ENCODE data around the gene LPP.

The LPP gene

GRCh38 chr3:188470508-188471130, 316.7 kb downstream of the LPP start:
- CTCF ChIA-PET, result no interaction called here
- POLR2A ChIA-PET, result no interaction called here
- TF ChIP-seq TARDBP (IDR thresholded peaks at IDR 0.05), result no peak
- TF ChIP-seq L3MBTL2 (conservative IDR thresholded peaks at IDR 0.05), result no peak
- DNase-seq (ENCODE audit: extremely low spot score), result no peak

- CTCF ChIA-PET, result no interaction called here
- DNase-seq (ENCODE audit: extremely low spot score), result no peak
- no peak for TF ChIP-seq LEF1 (IDR thresholded peaks at IDR 0.05; ENCODE audit: borderline replicate concordance)
- no peak for TF ChIP-seq NFRKB (IDR thresholded peaks at IDR 0.05)
- TF ChIP-seq SUZ12 (IDR thresholded peaks at IDR 0.05), result no peak
- TF ChIP-seq PKNOX1 (IDR thresholded peaks at IDR 0.05), result no peak
- no peak for TF ChIP-seq FOXA1 (IDR thresholded peaks at IDR 0.05)
- TF ChIP-seq L3MBTL2 (conservative IDR thresholded peaks at IDR 0.05), result no peak
- TF ChIP-seq ZNF384 (IDR thresholded peaks at IDR 0.05), result no peak
- no peak for TF ChIP-seq FOXK2 (IDR thresholded peaks at IDR 0.05)
- no peak for TF ChIP-seq FOXM1 (IDR thresholded peaks at IDR 0.05; ENCODE audit: borderline replicate concordance)
- TF ChIP-seq TARDBP (IDR thresholded peaks at IDR 0.05), result no peak
- TF ChIP-seq CTBP1 (IDR thresholded peaks at IDR 0.05; ENCODE audit: borderline replicate concordance), result no peak
- TF ChIP-seq BHLHE40 (IDR thresholded peaks at IDR 0.05; ENCODE audit: borderline replicate concordance), result no peak
- no peak for TF ChIP-seq HDGF (IDR thresholded peaks at IDR 0.05; ENCODE audit: borderline replicate concordance)
- TF ChIP-seq ARNT (IDR thresholded peaks at IDR 0.05), result no peak
- no peak for TF ChIP-seq SP1 (IDR thresholded peaks at IDR 0.05)
- no peak for TF ChIP-seq ELF4 (IDR thresholded peaks at IDR 0.05)
- POLR2A ChIA-PET, result no interaction called here
These were observed 317.8 kb downstream of the LPP start for GRCh38 chr3:188471723-188472122.

GRCh38 chr3:188472336-188472735, 318.4 kb downstream of the LPP start:
- POLR2A ChIA-PET, result no interaction called here
- CTCF ChIA-PET, result no interaction called here
- TF ChIP-seq LEF1 (IDR thresholded peaks at IDR 0.05; ENCODE audit: borderline replicate concordance) (no peak), ELF4 (IDR thresholded peaks at IDR 0.05) (no peak), ZNF384 (IDR thresholded peaks at IDR 0.05) (no peak), FOXA1 (IDR thresholded peaks at IDR 0.05) (no peak), CTBP1 (IDR thresholded peaks at IDR 0.05; ENCODE audit: borderline replicate concordance) (no peak), FOXM1 (IDR thresholded peaks at IDR 0.05; ENCODE audit: borderline replicate concordance) (no peak), SP1 (IDR thresholded peaks at IDR 0.05) (no peak), HDGF (IDR thresholded peaks at IDR 0.05; ENCODE audit: borderline replicate concordance) (no peak), NFRKB (IDR thresholded peaks at IDR 0.05) (no peak), FOXK2 (IDR thresholded peaks at IDR 0.05) (no peak), L3MBTL2 (conservative IDR thresholded peaks at IDR 0.05) (no peak), SUZ12 (IDR thresholded peaks at IDR 0.05) (no peak)
- no peak for DNase-seq (ENCODE audit: extremely low spot score)

- DNase-seq (ENCODE audit: extremely low spot score), result no peak
- ChIA-PET POLR2A (no interaction called here), CTCF (no interaction called here)
- TF ChIP-seq BHLHE40 (IDR thresholded peaks at IDR 0.05; ENCODE audit: borderline replicate concordance) (no peak), TARDBP (IDR thresholded peaks at IDR 0.05) (no peak), SP1 (IDR thresholded peaks at IDR 0.05) (no peak), FOXK2 (IDR thresholded peaks at IDR 0.05) (no peak), LEF1 (IDR thresholded peaks at IDR 0.05; ENCODE audit: borderline replicate concordance) (no peak), SUZ12 (IDR thresholded peaks at IDR 0.05) (no peak), ELF4 (IDR thresholded peaks at IDR 0.05) (no peak), PKNOX1 (IDR thresholded peaks at IDR 0.05) (no peak), L3MBTL2 (conservative IDR thresholded peaks at IDR 0.05) (no peak), CTBP1 (IDR thresholded peaks at IDR 0.05; ENCODE audit: borderline replicate concordance) (no peak), HDGF (IDR thresholded peaks at IDR 0.05; ENCODE audit: borderline replicate concordance) (no peak), ARNT (IDR thresholded peaks at IDR 0.05) (no peak), NFRKB (IDR thresholded peaks at IDR 0.05) (no peak), FOXM1 (IDR thresholded peaks at IDR 0.05; ENCODE audit: borderline replicate concordance) (no peak), FOXA1 (IDR thresholded peaks at IDR 0.05) (no peak), ZNF384 (IDR thresholded peaks at IDR 0.05) (no peak)
These were observed 319.1 kb downstream of the LPP start for GRCh38 chr3:188473045-188473444.

- ChIA-PET CTCF (no interaction called here), POLR2A (no interaction called here)
- no peak for DNase-seq (ENCODE audit: extremely low spot score)
- TF ChIP-seq HDGF (IDR thresholded peaks at IDR 0.05; ENCODE audit: borderline replicate concordance) (no peak), BHLHE40 (IDR thresholded peaks at IDR 0.05; ENCODE audit: borderline replicate concordance) (no peak), ARNT (IDR thresholded peaks at IDR 0.05) (no peak), ZNF384 (IDR thresholded peaks at IDR 0.05) (no peak), SP1 (IDR thresholded peaks at IDR 0.05) (no peak), SUZ12 (IDR thresholded peaks at IDR 0.05) (no peak), LEF1 (IDR thresholded peaks at IDR 0.05; ENCODE audit: borderline replicate concordance) (no peak), PKNOX1 (IDR thresholded peaks at IDR 0.05) (no peak), TARDBP (IDR thresholded peaks at IDR 0.05) (no peak), ELF4 (IDR thresholded peaks at IDR 0.05) (no peak), CTBP1 (IDR thresholded peaks at IDR 0.05; ENCODE audit: borderline replicate concordance) (no peak), NFRKB (IDR thresholded peaks at IDR 0.05) (no peak), L3MBTL2 (conservative IDR thresholded peaks at IDR 0.05) (no peak), FOXM1 (IDR thresholded peaks at IDR 0.05; ENCODE audit: borderline replicate concordance) (no peak), FOXA1 (IDR thresholded peaks at IDR 0.05) (no peak), FOXK2 (IDR thresholded peaks at IDR 0.05) (no peak)
These were observed 319.8 kb downstream of the LPP start for GRCh38 chr3:188473591-188474288.

GRCh38 chr3:188476935-188477334, 323.0 kb downstream of the LPP start:
- DNase-seq (ENCODE audit: extremely low spot score), result no peak
- TF ChIP-seq SUZ12 (IDR thresholded peaks at IDR 0.05) (no peak), BHLHE40 (IDR thresholded peaks at IDR 0.05; ENCODE audit: borderline replicate concordance) (no peak), PKNOX1 (IDR thresholded peaks at IDR 0.05) (no peak), FOXM1 (IDR thresholded peaks at IDR 0.05; ENCODE audit: borderline replicate concordance) (no peak), ARNT (IDR thresholded peaks at IDR 0.05) (no peak), TARDBP (IDR thresholded peaks at IDR 0.05) (no peak)
- ChIA-PET POLR2A (no interaction called here), CTCF (no interaction called here)
